Left lung (tissue), 10 donors: Measurements from ENCODE around the gene CCDC142. TPM values are rescaled to one million over a fixed set of nuclear protein-coding genes. Genes with fewer than 3 reads are reported as not detected.
"Not testable (repeated sequence)": the region's sequence is repeated elsewhere in the genome, so short reads cannot be mapped to it uniquely, and the experiment has no call there.

Experiments
- ATAC-seq: fragments of 200-7000 bp; cut with Tn5 transposase; one replicate; pipeline ENCODE4 v1.9.1; 2020; ENCODE audit warnings: moderate library complexity
- DNase-seq, 4 donors: peaks; one replicate each; pipeline ENCODE4 v3.0.0-alpha.2; 2013 to 2020
- H3K27ac ChIP-seq, 2 donors: fragments of 200-600 bp; sonication (generic) in 1 of 2; one replicate each; pipeline versions ENCODE4 v1.5.0 to v1.8.0; 2020 to 2021
- H3K27me3 ChIP-seq, 2 donors: fragments of 200-600 bp; sonication (generic) in 1 of 2; one replicate each; pipeline versions ENCODE4 v1.5.0 to v1.8.0; 2020 to 2021
- H3K36me3 ChIP-seq, 2 donors: fragments of 200-600 bp; sonication (generic) in 1 of 2; one replicate each; pipeline versions ENCODE4 v1.5.0 to v1.8.0; 2020 to 2021
- H3K4me1 ChIP-seq, 2 donors: fragments of 200-600 bp; one replicate each; pipeline ENCODE4 v1.8.0; 2021
- H3K4me3 ChIP-seq, 2 donors: fragments of 200-600 bp; sonication (generic) in 1 of 2; one replicate each; pipeline versions ENCODE4 v1.5.0 to v1.8.0; 2020 to 2021; ENCODE audit warnings: mild to moderate bottlenecking in 1 of 2
- H3K9me3 ChIP-seq, 2 donors: fragments of 200-600 bp; sonication (generic) in 1 of 2; one replicate each; pipeline versions ENCODE4 v1.5.0 to v1.8.0; 2020 to 2021
- CTCF ChIP-seq, 2 donors: fragments of 200-600 bp; sonication (generic) in 1 of 2; IDR thresholded peaks; one replicate each; pipeline versions ENCODE4 v1.5.0 to v1.8.0; 2021; ENCODE audit warnings: antibody characterized with exemption in 2 of 2
- intact Hi-C, 2 donors: fragments of 100-400 bp; cut with DNase I; formaldehyde crosslinking; loops; one replicate each; pipeline versions ENCODE4 v1.11.2 to v1.14.2; 2022
- polyA plus RNA-seq, 6 donors: library from polyadenylated mRNA; unstranded; fragments of 120-200 nt; gene quantifications; one replicate each; pipeline ENCODE4 v1.2.1, GENCODE V29; 2013; ENCODE audit not compliant: insufficient read length in 6 of 6
- total RNA-seq, 2 donors: library from RNA; stranded (reverse); fragmentation: NEBNext Ultra II Directional; extraction: Animal tissue kit (Norgen Biotek cat#: 25700); gene quantifications; one replicate each; pipeline ENCODE4 v1.2.1, GENCODE V29; 2021
- donor health status: DM: no; HTN: yes; CAD: no.
- donor health status: DM: no; HTN: no; CAD: no.

CCDC142 gene
- total and polyA plus RNA-seq, 8 donors, result 12.1 to 18.6 (median 17.3) TPM

- Histone ChIP-seq H3K27ac (peak within 1 kb of the TSS; percentile 93 to 94), H3K9me3 (no peaks in the 10 kb centered on the region), H3K27me3 (no peaks in the 10 kb centered on the region), H3K4me1 (peaks cover 15 to 31% of the 10 kb centered on the region in 2 donors), H3K4me3 (peak within 1 kb of the TSS; percentile 70 to 77), H3K36me3 (peaks cover 0 to 18% of the 10 kb centered on the region in 2 donors)
- TF ChIP-seq CTCF (IDR thresholded peaks at IDR 0.05), result no peak
- intact Hi-C loops, result no loop called here
- DNase-seq (peak; percentile 94 to 96 (median 96)), ATAC-seq (peak; percentile 95)
These were observed 10.5 kb downstream of the CCDC142 start, which contains the start of gene MRPL53 for GRCh38 chr2:74472086-74472944. TSS of gene MRPL53 (minus strand) at chr2:74472680. CDS start at chr2:74472660, 20 bp downstream.

GRCh38 chr2:74471332-74472065 is 11.3 kb downstream of the CCDC142 start:
- Histone ChIP-seq H3K9me3 (no peaks in the 10 kb centered on the region), H3K36me3 (peaks cover 0 to 18% of the 10 kb centered on the region in 2 donors), H3K4me3 (peak overlapping the region; percentile 70 to 77), H3K27ac (peak overlapping the region; percentile 93 to 94), H3K4me1 (peaks cover 9 to 24% of the 10 kb centered on the region in 2 donors), H3K27me3 (no peaks in the 10 kb centered on the region)
- intact Hi-C loops, result no loop called here
- no peak for TF ChIP-seq CTCF (IDR thresholded peaks at IDR 0.05)
- DNase-seq (peak in 1 of 4 donors; percentile 23), ATAC-seq (no peak)

GRCh38 chr2:74470742-74471141 is 12.1 kb downstream of the CCDC142 start:
- peaks cover 12 to 30% of the 10 kb centered on the region in 2 donors for H3K4me1 ChIP-seq
- H3K9me3 ChIP-seq, H3K27ac ChIP-seq, H3K4me3 ChIP-seq, H3K27me3 ChIP-seq, intact Hi-C loops, ATAC-seq: not testable (repeated sequence)
- H3K36me3 ChIP-seq, result peaks cover 0 to 18% of the 10 kb centered on the region in 2 donors
- DNase-seq, result peak in 1 of 4 donors; percentile 39

- peak; percentile 12 for ATAC-seq
- Histone ChIP-seq H3K4me3 (peak overlapping the region; percentile 61 to 95), H3K9me3 (no peaks in the 10 kb centered on the region), H3K4me1 (peaks cover 11 to 33% of the 10 kb centered on the region in 2 donors), H3K27ac (peak overlapping the region in 1 of 2 donors; percentile 91), H3K36me3 (peaks cover 0 to 25% of the 10 kb centered on the region in 2 donors), H3K27me3 (no peaks in the 10 kb centered on the region)
- TF ChIP-seq CTCF (IDR thresholded peaks at IDR 0.05), result no peak
- intact Hi-C loops, result no loop called here
- DNase-seq, result no peak
These were observed 18.4 kb downstream of the CCDC142 start for GRCh38 chr2:74464406-74464805.

- intact Hi-C loops, result no loop called here
- no peak for ATAC-seq
- Histone ChIP-seq H3K4me1 (peaks cover 14 to 42% of the 10 kb centered on the region in 2 donors), H3K9me3 (no peaks in the 10 kb centered on the region), H3K36me3 (peaks cover 0 to 25% of the 10 kb centered on the region in 2 donors), H3K4me3 (no peak overlapping the region), H3K27me3 (no peaks in the 10 kb centered on the region), H3K27ac (no peak overlapping the region)
- DNase-seq, result no peak
- no peak for TF ChIP-seq CTCF (IDR thresholded peaks at IDR 0.05)
These were observed 20.1 kb downstream of the CCDC142 start for GRCh38 chr2:74462786-74463105.
